ENCODE data around the gene SSBP3. TPM values are rescaled to one million over a fixed set of nuclear protein-coding genes. Genes with fewer than 3 reads are reported as not detected.
A peak's percentile ranks its signal among the peaks of the same experiment; 100 is the strongest.

Gene SSBP3
- total RNA-seq, 2 experiments from 2014 or later = 16.5 to 44.9 TPM

DNA sequence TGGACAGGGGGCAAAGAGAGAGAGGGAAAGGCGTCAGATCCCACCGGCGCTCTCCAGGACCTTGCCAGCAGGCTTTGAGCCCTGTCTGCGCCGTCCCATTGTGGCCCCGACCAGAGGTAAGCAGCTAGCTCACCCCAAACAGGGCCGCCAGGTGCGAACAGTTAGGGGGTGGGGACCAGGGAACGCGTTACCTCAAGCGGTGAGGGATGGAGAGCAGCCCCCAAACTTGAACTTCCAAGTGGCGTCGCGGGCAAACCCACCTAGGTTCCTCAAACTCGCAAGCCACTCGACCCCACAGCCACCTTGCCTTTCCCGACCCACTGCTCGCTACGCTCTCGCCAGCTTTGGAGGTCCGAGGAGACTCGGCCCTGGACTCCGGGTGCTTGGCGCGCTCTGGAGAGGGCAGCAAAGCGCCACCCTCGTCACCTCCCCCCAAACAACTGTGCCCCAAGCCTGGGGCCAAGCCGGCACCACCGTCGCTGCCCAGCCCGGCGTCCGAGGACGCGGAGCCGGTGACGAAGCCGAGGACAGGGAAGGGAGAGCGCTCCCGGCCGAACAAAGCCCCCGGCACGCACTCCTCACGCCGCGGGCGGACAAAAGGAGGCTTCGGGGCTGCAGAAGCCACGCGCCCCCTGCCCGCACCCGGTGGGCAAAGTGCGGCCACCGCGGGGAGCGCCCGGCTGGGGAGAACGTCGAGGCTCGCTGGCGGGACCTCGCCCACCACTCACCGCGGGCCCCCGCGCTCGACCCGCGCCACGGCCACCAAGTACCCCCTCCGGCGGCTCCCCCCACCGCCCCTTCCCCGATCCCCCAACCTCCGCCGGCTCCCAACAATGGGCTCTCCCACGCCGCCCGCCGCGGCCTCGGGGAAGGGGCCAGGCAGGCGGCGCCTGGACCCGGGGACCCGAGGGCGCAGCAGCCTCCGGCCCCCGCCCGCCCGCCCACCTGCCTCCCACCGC lies 976 bp downstream of the SSBP3 start:
- ChIA-PET CTCF (ENCODE audit: unreplicated experiment) (no interaction called here), POLR2A (interaction anchor here (0.5 to 0.6 kb wide), 2 partner anchors 46 to 95 kb away, joined by 3 read pairs; no protein-coding TSS in a partner anchor)
- TF ChIP-seq, protein P1, sequence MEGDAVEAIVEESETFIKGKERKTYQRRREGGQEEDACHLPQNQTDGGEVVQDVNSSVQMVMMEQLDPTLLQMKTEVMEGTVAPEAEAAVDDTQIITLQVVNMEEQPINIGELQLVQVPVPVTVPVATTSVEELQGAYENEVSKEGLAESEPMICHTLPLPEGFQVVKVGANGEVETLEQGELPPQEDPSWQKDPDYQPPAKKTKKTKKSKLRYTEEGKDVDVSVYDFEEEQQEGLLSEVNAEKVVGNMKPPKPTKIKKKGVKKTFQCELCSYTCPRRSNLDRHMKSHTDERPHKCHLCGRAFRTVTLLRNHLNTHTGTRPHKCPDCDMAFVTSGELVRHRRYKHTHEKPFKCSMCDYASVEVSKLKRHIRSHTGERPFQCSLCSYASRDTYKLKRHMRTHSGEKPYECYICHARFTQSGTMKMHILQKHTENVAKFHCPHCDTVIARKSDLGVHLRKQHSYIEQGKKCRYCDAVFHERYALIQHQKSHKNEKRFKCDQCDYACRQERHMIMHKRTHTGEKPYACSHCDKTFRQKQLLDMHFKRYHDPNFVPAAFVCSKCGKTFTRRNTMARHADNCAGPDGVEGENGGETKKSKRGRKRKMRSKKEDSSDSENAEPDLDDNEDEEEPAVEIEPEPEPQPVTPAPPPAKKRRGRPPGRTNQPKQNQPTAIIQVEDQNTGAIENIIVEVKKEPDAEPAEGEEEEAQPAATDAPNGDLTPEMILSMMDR (conservative IDR thresholded peaks at IDR 0.05; ENCODE audit: low read length) = 0 out of 2 replicates have a peak, but pooled peaks have one; percentile 20
- no peak for TF ChIP-seq EZH2phosphoT487 (IDR thresholded peaks at IDR 0.05; ENCODE audit: borderline replicate concordance, low read depth, low read length)
- Histone ChIP-seq H3K9me2 (ENCODE audit: insufficient read depth, low read length) (no peaks in the 10 kb centered on the region), H3K4me2 (ENCODE audit: low read length) (peak overlapping the region; percentile 82), H2AFZ (ENCODE audit: low read length) (no peak overlapping the region), H4K20me1 (ENCODE audit: insufficient read depth, low read length) (no peaks in the 10 kb centered on the region; the same call in 1 of the 2 replicates), H3K9me3 (ENCODE audit: low read length) (no peaks in the 10 kb centered on the region), H3K4me1 (ENCODE audit: insufficient read depth, low read length, poor library complexity, severe bottlenecking) (peaks cover 51% of the 10 kb centered on the region), H3K4me3 (ENCODE audit: low read depth, low read length, poor library complexity, severe bottlenecking) (peak overlapping the region; percentile 73), H3K79me2 (ENCODE audit: insufficient read depth, low read depth, low read length) (peaks cover 12% of the 10 kb centered on the region; the same call in 1 of the 2 replicates), H3K36me3 (ENCODE audit: insufficient read depth, low read length) (peaks cover 34% of the 10 kb centered on the region), H3K27ac (ENCODE audit: low read depth, low read length, poor library complexity, severe bottlenecking) (no peak overlapping the region)
- intact Hi-C loops (cut with micrococcal nuclease; ENCODE audit: unreplicated experiment) = loop anchor here (5.0 kb wide), 2 partner anchors 78 to 203 kb away; partner anchors contain the start of genes CYB5RL and MRPL37
- no peak for DNase-seq (ENCODE audit: low spot score)
- BruUV-seq (replicated peaks) = no TSS peak

DNA sequence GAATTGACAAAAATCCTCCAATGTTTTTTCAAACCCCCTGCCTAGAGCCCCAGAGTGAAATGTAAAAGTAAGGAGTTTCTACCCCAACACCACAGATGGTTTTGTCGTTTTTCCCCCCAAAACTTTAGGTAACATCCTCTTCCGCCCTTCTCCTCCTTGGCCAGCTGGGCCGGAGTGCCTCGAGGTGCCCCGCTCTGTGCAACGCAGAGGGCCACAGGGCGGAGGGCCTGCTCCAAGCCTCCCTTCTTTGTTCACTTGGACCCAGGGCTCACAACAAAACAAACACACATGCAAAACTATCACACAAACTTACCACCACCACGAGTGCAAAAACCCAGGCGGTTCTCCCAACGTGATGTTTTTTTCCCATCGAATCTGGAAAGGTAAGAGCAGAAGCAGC lies 1.9 kb downstream of the SSBP3 start:
- peak overlapping the region; percentile 73 for H3K4me3 ChIP-seq (ENCODE audit: low read depth, low read length, poor library complexity, severe bottlenecking)
- DNase-seq (ENCODE audit: low spot score) = no peak
- CTCF ChIA-PET (ENCODE audit: unreplicated experiment) = interaction anchor here (0.5 to 0.6 kb wide), 2 partner anchors 46 to 94 kb away, joined by 4 to 5 read pairs; no protein-coding TSS in a partner anchor
- H3K4me2 ChIP-seq (ENCODE audit: low read length) = peak overlapping the region; percentile 82
- peaks cover 12% of the 10 kb centered on the region; the same call in 1 of the 2 replicates for H3K79me2 ChIP-seq (ENCODE audit: insufficient read depth, low read depth, low read length)
- no TSS peak for BruUV-seq (replicated peaks)
- intact Hi-C loops (cut with micrococcal nuclease; ENCODE audit: unreplicated experiment) = no loop called here
- peaks cover 44% of the 10 kb centered on the region for H3K36me3 ChIP-seq (ENCODE audit: insufficient read depth, low read length)
- H4K20me1 ChIP-seq (ENCODE audit: insufficient read depth, low read length) = no peaks in the 10 kb centered on the region; the same call in 1 of the 2 replicates
- no peak overlapping the region for H2AFZ ChIP-seq (ENCODE audit: low read length)
- peaks cover 44% of the 10 kb centered on the region for H3K4me1 ChIP-seq (ENCODE audit: insufficient read depth, low read length, poor library complexity, severe bottlenecking)
- H3K27ac ChIP-seq (ENCODE audit: low read depth, low read length, poor library complexity, severe bottlenecking) = peak overlapping the region; percentile 13
- POLR2A ChIA-PET = interaction anchor here (0.8 to 0.9 kb wide), 2 partner anchors 10 to 133 kb away, joined by 3 read pairs; no protein-coding TSS in a partner anchor
- H3K9me3 ChIP-seq (ENCODE audit: low read length) = no peaks in the 10 kb centered on the region
- H3K9me2 ChIP-seq (ENCODE audit: insufficient read depth, low read length) = no peaks in the 10 kb centered on the region
- TF ChIP-seq, protein P1 (conservative IDR thresholded peaks at IDR 0.05; ENCODE audit: low read length) = no peak
- no peak for TF ChIP-seq EZH2phosphoT487 (IDR thresholded peaks at IDR 0.05; ENCODE audit: borderline replicate concordance, low read depth, low read length)
